Upper lobe of left lung (tissue), 4 donors: ENCODE measurements around the gene MBNL2.

Experiments used
- POLR2A ChIP-seq, 4 donors: fragments of 450-650 bp; IDR thresholded peaks; one replicate each; pipeline ENCODE4 v1.5.1; 2016 to 2017; ENCODE audit warnings: antibody characterized with exemption in 4 of 4, mild to moderate bottlenecking in 2 of 4
- POLR2AphosphoS5 ChIP-seq, 2 donors: sonication (generic); formaldehyde crosslinking; IDR thresholded peaks; one replicate each; pipeline ENCODE4 v1.5.1; 2017; ENCODE audit warnings: antibody characterized with exemption in 2 of 2
- TF ChIP-seq, protein P1 (sequence below), 6 experiments: fragments of 450-650 bp in 4 of 6; fragments of 200-600 bp in 2 of 6; sonication (generic) in 2 of 6; IDR thresholded peaks; one replicate each; pipeline ENCODE4 v1.5.1; 2016 to 2019; ENCODE audit warnings: antibody characterized with exemption in 6 of 6

DNA sequence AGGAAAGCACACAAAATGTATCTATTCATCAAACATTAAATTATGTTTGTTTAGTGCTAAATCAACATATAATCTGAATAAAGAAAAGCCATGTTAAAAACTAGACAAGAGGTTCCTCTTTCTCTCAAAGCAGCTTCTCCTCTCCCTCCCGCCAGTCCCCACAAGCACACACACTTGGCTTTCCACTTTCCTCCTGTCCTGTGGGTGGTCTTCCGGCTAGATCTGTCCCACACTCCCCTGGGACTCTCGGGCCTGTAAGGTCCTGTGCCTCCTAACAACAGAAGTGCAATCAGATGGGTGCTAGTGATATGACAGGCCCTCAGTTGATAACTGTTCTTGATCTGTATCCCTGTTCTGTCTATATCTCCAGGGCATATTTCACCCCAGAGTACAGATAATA, 166.2 kb downstream of the MBNL2 start:
- TF ChIP-seq, protein P1, sequence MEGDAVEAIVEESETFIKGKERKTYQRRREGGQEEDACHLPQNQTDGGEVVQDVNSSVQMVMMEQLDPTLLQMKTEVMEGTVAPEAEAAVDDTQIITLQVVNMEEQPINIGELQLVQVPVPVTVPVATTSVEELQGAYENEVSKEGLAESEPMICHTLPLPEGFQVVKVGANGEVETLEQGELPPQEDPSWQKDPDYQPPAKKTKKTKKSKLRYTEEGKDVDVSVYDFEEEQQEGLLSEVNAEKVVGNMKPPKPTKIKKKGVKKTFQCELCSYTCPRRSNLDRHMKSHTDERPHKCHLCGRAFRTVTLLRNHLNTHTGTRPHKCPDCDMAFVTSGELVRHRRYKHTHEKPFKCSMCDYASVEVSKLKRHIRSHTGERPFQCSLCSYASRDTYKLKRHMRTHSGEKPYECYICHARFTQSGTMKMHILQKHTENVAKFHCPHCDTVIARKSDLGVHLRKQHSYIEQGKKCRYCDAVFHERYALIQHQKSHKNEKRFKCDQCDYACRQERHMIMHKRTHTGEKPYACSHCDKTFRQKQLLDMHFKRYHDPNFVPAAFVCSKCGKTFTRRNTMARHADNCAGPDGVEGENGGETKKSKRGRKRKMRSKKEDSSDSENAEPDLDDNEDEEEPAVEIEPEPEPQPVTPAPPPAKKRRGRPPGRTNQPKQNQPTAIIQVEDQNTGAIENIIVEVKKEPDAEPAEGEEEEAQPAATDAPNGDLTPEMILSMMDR (IDR thresholded peaks at IDR 0.05), result no peak
- no peak for TF ChIP-seq POLR2A (IDR thresholded peaks at IDR 0.05)
- TF ChIP-seq POLR2AphosphoS5 (IDR thresholded peaks at IDR 0.05), result no peak
